ENCODE results near the gene ATPAF2.

The ATPAF2 gene

DNA sequence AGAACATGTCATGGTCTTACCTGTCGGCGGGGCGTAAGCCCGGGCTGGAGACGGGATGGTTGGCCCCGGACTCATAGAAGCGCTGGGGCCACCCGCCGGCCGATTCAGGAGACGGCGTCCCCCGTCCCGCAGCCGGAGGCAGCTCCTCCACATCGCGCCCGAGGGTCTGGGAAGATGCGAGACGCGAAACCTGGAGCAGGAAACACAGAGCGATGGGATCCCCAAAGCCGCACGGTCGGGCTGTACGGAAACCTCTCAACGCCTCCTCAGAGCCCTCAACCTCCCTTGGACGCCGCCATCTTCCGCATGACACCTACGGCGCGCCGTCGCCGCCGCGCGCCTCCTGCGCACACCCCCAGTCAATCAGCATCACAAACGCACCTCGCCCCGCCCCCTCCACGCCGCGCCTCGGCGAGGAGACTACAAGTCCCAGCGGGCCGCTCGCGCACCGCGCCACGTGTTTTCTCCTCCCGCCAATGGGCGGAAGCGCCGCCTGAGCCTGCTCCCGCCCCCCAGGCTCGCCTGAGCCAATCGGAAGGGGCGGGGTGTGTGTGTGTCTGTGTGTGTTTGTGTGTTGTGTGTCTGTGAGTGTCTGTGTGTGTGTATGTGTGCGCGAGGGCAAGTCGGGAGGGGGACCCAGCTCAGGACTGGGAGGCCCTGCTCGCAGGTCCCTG is at the start of gene ATPAF2, which contains the start of gene GID4:
Gene ATPAF2 (minus strand): TSS at position 308 of the 674 bp plus-strand sequence. CDS start 155 bp downstream, at position 153.
Gene GID4 (plus strand): TSS at position 548 of the 674 bp plus-strand sequence. CDS start 57 bp downstream, at position 605.
- DNase-seq (ENCODE audit: low read depth) = peak; percentile 99

DNA sequence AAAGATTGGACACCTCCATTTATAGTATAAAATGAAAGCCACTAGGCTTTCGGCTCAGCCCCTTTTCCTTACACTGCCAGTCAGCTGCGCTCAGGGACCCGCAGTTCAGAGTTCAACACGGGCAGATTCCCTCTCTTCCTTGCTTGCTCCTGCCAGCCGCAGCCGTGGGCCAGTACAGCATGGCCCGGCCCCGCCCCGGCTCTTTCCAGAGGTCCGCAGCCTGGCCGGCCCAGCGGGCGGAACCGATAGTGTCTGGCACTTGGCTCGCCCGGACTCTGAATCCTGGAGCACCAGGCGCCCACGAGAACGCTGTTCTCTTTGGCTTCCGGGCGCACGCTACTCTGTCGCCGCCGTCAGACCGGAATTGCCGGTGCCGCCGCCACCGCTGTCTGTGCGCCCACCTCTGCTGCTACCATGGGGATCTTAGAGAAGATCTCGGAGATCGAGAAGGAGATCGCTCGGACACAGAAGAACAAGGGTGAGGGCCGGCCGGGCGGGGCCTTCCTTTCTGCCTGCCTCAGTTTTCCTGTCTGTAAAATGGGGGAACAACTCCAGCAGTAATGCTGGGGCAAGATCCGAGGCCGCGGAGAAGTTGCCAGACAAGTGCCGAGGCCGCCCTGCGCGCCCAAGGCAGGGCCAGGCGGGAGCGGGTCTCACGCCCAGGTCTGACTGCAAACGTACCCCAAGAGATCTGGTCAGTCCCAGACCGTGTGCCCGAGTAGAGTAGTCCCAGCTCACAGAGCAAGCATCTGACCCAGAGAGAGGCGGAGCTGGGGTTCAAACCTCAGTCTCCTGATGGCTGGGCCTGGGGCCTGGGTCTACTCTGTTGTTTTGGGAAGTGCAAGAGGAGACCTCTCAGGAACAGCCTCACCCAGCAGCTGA is 48.9 kb upstream of the ATPAF2 start, which contains the start of gene DRG2:
Gene DRG2 (plus strand): TSS at position 339 of the 882 bp plus-strand sequence. CDS start 76 bp downstream, at position 415.
- DNase-seq (ENCODE audit: low read depth) = peak; percentile 69

GRCh38 chr17:18084256-18084655 is 45.3 kb upstream of the ATPAF2 start:
- no peak for DNase-seq (ENCODE audit: low read depth)

DNA sequence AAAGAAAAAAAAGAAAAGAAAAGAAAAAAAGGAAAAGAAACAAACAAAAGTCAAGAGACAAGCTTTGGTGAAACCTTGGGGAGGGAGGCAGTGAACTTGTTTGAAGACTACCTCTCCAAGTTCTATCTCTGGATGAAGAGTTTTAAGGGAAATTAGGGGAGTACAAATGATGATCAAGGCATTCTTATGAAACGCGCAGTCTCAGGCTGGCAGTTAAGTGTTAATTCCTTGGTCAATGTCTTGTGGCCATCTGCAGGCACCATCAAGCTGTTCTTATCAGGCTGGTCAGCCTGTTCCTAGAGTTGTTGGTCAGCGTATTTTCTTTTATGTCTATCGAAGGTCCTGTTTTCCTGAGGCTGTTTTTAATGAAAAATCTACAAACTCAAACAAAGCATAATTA is 40.6 kb upstream of the ATPAF2 start:
- no peak for DNase-seq (ENCODE audit: low read depth)

- no peak for DNase-seq (ENCODE audit: low read depth)
These were observed 38.0 kb upstream of the ATPAF2 start for GRCh38 chr17:18076936-18077335.

GRCh38 chr17:18074566-18075272 is 35.8 kb upstream of the ATPAF2 start:
- no peak for DNase-seq (ENCODE audit: low read depth)

- DNase-seq (ENCODE audit: low read depth) = no peak
These were observed 32.8 kb upstream of the ATPAF2 start for GRCh38 chr17:18071751-18072150.

DNA sequence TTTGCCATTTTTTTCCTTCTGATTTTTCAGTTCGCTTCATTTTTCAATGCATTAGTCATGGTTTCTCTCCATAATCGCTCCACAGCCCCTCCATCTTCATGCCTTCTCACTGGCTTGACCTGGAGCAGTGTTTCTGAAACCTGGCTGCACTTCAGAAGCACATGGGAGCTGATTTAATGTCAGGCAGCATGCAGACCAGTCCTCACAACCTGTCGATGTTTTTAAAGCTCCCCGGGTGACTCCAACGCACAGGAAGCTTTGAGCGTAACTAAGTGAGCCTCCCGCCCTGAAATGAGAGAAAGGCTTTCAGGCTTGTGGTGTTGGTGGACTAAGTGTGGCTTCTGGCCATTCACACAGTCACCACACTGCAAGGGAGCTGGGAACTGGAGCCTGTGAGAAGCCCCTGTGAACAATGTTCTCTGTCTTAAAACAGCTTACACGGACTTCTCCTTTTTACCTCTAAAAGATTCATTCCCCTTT is 31.9 kb upstream of the ATPAF2 start:
- no peak for DNase-seq (ENCODE audit: low read depth)

DNA sequence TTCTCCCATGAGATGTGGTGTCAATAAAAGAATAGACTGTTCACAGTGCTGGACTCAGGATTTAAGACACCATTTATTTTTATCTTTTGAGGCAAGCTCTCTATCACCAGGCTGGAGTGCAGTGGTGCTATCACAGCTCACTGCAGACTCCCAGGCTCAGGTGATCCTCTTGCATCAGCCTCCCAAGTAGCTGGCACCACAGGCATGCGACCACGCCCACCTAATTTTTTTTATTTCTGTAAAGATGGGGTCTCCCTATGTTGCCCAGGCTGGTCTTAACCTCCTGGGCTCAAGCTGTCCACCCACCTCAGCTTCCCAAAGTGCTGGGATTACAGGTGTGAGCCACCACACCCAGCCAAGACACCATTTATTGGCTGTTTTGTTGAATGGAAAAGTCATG is 30.1 kb upstream of the ATPAF2 start:
- DNase-seq (ENCODE audit: low read depth) = no peak

DNA sequence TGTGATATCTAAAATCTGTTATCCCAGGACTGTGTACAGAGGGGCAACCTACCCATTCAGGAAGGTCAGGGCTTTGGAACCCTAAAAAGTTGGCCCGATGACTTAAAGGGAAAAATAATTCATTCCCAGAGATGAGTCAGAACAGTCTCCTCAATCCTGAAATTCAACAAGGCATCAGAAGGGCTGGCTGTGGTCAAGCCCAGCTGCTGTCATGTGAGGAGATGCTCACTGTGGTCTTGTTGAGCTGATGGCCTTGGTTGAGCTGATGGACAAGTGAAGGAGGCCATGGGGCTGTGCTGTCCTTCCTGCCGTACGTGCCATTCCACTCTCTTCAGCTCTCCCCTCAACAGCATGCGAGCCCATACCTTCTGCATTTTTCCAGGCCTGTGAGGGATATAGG is 27.9 kb upstream of the ATPAF2 start:
- DNase-seq (ENCODE audit: low read depth) = no peak

DNA sequence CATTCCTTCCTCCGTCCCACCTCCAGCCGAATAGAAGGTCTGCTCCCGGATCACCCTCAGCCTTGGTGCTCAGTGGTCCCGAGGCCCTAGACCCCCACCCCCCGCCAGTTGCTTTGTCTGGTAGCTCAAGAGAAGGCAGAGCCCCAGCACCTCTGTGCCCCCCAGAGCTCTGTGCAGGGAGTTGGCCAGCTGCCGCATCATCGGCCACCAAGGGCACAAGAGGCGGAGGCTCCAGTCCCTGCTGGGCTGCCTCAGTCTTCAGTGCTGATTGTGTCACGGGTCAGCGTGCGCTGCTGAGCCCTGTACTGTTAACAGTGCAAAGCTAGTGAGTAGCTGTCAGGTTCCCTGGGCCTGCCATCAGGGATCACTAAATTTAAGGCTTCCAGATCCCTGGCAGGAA is 26.6 kb upstream of the ATPAF2 start:
- DNase-seq (ENCODE audit: low read depth) = no peak

- DNase-seq (ENCODE audit: low read depth) = no peak
These were observed 25.1 kb upstream of the ATPAF2 start for GRCh38 chr17:18064053-18064452.

DNA sequence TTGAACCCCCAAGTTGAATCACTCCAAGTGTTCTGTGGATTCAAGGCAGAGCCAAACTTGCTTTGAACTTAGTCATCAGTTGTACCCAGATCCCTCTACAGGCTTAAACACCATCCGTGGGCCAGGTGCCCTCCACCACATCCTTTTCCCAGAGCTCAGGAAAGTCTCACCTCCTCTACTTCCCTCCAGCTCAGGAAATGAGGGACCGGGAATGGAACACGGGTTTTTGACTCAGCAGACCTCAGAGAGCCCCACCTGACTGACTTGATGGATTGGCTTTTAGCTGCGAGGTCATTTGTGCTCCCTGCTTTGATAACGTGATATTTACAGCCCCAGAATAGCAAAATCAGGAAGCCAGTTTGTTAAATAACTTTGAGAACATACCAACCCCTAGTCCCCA is 20.3 kb upstream of the ATPAF2 start:
- no peak for DNase-seq (ENCODE audit: low read depth)

GRCh38 chr17:18056214-18056613 is 17.2 kb upstream of the ATPAF2 start:
- DNase-seq (ENCODE audit: low read depth) = no peak

DNA sequence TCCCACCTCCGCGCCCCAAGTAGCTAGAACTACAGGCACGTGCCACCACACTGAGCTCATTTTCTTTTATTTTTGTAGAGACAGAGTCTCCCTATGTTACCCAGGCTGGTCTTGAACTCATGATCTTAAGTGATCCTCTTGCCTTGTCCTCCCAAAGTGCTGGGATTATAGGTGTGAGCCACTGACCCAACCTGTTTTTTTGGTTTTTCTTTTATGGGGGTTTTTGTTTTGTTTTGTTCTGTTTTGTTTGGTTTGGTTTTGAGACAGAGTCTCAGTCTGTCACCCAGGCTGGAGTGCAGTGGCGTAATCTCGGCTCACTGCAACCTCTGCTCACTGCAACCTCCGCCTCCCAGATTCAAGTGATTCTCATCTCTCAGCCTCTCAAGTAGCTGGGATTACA is 16.6 kb upstream of the ATPAF2 start:
- DNase-seq (ENCODE audit: low read depth) = no peak

DNA sequence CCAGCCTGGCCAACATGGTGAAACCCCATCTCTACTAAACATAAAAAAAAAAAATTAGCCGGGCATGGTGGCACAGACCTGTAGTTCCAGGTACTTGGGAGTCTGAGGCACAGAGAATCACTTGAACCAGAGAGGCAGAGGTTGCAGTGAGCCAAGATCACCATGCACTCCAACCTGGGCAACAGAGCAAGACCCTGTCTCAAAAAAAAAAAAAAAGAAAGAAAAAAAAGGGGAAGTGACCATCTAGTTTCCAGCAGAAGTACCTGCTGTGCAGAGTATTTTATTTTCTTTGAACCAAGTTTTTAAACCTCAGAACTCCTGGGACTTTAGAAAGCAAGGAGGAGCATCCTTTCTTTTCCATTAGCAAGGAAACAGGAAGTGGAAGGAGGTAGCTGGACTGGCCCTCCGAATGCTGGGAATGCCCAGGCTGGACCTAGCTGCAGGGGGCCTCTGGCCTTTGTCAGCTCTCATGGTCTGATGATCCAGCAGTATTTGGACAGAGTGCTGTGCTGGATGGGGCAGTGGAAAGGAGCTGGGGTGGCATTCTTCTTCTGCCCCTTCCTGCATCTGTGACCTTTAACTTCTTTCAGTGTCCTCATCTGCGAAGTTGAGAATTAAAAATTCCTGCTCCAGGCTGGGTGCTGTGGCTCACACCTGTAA is 6.9 kb upstream of the ATPAF2 start:
- no peak for DNase-seq (ENCODE audit: low read depth)

DNA sequence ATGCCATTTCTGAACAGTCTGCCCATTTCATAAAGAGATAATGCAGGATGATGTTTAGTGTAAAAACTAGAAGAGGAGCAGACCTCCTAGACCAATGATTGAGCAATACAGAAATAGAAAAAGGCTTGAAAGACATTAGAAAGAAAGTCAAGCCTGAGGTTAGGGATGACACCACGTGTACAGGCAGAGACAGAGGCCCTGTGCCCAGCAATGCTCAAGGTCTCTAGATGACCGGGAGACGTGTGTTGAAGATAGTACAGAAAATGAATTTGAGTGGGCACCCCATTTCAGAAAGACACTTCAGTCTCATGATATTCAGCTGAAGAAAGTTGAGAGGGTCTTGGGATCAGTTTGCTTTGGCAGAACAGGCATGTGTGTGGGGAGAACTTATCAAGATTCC is 5.6 kb upstream of the ATPAF2 start:
- DNase-seq (ENCODE audit: low read depth) = no peak

- DNase-seq (ENCODE audit: low read depth) = no peak
These were observed 4.5 kb upstream of the ATPAF2 start for GRCh38 chr17:18043491-18043890.

- no peak for DNase-seq (ENCODE audit: low read depth)
These were observed 4.0 kb upstream of the ATPAF2 start for GRCh38 chr17:18042983-18043382.

DNA sequence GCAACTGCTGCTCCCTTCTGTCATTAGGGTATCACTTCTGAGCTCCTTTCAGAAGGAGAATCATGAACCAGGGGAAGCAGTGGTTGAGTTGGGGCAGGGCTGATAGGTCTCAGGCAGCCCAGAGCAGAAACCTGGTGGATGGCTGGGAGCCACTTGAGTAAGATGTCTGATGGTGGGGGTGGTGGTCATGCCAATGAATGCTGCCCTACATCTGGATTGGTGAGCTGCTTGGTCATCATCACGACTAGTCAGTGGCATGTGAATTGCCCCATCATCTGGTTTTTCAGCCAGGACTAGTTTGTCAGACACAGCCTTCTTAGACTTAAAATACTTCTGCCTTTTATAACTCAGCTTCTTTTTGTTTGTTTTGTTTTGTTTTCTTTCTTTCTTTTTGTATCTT is 2.8 kb upstream of the ATPAF2 start:
- DNase-seq (ENCODE audit: low read depth) = no peak

DNA sequence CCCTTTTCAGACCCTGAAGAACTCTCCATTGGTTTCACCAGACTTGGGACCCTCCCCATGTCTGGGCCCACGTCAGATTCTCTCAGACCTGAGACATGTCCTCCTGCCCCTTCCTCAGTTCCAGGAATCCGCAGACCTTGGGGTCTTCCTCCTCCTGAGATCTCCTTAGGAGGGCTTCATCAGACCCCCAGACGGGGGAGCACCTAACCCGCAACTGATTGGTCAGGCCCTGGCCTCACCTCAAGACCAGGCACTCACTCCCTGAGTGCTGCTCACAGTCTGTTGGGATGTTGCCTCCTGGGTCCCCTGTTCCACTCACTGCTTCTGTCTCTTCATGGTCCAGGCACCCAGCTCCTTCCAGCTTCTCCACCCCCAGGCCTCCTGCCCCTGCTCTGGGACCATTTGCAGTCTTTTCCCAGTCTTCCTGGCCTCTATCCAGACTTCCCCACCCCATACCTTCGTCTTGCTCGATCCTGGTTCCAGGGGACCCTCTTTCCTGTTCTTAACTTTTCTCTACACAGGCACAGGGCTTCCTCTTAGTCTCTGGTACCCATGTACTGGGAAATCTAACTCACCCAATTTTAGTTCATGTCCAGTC is 1.4 kb upstream of the ATPAF2 start:
- DNase-seq (ENCODE audit: low read depth) = no peak
